ENCODE results near the gene ARL14EPL.

DNA sequence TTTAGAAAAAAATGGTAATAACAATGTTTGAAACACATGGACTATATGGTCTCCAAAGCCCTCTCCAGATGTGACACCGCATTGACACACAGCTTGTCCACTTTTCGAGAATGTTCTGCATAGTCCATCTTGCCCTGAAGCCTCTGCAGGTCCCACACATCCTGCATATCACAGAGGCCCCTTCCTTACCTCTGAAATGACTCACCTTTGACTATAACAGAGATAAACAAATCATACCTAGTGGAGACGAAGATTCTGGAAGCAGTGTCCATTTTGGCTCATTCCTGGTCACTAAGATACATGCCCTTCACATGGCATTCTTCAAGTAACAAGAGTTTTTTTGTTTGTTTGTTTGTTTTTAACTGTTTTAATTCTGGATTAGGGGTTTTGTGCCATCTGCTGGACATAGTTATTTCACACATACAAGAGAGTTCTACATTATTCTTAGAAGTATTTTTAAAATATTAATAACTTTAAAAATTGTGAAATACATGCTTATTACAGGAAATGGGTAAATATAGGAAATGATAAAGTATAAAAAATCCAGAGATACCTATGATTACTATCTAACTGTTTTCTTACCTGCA, 5.1 kb downstream of the ARL14EPL start:
- no peak for TF ChIP-seq POLR2A (IDR thresholded peaks at IDR 0.05; ENCODE audit: low read length)
- TF ChIP-seq GATA1 (IDR thresholded peaks at IDR 0.05; ENCODE audit: low read depth, low read length) = no peak

Measured in erythroblast (primary cell).